Esophagus squamous epithelium (tissue), 4 donors: ENCODE results near the gene UBE2L3.

Experiments
- POLR2A ChIP-seq, 4 donors: fragments of 450-650 bp; IDR thresholded peaks; one replicate each; pipeline ENCODE4 v1.6.1; 2017; ENCODE audit warnings: antibody characterized with exemption in 4 of 4, mild to moderate bottlenecking in 4 of 4, moderate library complexity in 3 of 4
- TF ChIP-seq, protein P1 (sequence below), 6 experiments: fragments of 450-650 bp in 4 of 6; fragments of 200-600 bp in 2 of 6; sonication (generic) in 2 of 6; IDR thresholded peaks; one replicate each; pipeline ENCODE4 v1.5.1; 2016 to 2019; ENCODE audit warnings: antibody characterized with exemption in 6 of 6, mild to moderate bottlenecking in 4 of 6, moderate library complexity in 4 of 6

- TF ChIP-seq, protein P1, sequence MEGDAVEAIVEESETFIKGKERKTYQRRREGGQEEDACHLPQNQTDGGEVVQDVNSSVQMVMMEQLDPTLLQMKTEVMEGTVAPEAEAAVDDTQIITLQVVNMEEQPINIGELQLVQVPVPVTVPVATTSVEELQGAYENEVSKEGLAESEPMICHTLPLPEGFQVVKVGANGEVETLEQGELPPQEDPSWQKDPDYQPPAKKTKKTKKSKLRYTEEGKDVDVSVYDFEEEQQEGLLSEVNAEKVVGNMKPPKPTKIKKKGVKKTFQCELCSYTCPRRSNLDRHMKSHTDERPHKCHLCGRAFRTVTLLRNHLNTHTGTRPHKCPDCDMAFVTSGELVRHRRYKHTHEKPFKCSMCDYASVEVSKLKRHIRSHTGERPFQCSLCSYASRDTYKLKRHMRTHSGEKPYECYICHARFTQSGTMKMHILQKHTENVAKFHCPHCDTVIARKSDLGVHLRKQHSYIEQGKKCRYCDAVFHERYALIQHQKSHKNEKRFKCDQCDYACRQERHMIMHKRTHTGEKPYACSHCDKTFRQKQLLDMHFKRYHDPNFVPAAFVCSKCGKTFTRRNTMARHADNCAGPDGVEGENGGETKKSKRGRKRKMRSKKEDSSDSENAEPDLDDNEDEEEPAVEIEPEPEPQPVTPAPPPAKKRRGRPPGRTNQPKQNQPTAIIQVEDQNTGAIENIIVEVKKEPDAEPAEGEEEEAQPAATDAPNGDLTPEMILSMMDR (IDR thresholded peaks at IDR 0.05): no peak
- TF ChIP-seq POLR2A (IDR thresholded peaks at IDR 0.05): no peak
Measured at GRCh38 chr22:21573293-21573734, 5.8 kb downstream of the UBE2L3 start.
